ENCODE results near the gene PHEX.

The PHEX gene

DNA sequence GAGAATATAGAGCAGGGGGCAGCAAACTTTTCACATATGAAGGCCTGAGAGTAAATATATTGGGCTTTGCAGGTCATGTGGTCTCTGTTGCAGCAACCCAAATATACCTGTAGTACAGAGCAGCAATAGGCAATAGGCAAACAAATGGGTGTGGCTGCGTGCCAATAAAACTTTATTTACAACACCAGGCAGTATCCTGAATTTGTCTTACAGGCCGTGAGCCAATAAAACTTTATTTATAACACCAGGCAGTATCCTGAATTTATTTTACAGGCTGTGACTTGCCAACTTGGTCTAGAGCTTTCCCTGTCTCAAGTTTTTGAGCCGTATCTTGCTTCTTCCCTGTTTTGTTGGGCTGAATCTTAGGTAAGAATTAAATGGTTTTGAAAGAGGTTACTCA, 118.2 kb downstream of the PHEX start:
- no peak for DNase-seq (ENCODE audit: low spot score)

DNA sequence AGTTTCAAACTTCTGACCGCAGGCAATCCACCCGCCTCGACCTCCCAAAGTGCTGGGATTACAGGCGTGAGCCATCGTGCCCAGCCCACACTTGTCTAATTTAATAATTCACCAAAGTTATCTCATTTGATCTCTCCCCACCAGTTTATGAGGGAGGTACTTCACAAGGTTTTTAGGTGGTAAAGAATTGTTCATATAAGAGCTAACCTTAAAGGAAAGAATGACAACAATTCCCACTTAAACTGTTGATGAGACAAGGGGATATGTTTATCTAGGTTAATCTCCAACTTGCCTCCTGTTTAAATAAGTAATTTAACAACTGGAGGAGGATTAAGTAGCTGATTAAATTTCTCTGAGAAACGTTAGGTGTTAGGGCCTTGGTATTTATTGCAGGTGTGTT, 123.0 kb downstream of the PHEX start:
- no peak for DNase-seq (ENCODE audit: low spot score)

DNA sequence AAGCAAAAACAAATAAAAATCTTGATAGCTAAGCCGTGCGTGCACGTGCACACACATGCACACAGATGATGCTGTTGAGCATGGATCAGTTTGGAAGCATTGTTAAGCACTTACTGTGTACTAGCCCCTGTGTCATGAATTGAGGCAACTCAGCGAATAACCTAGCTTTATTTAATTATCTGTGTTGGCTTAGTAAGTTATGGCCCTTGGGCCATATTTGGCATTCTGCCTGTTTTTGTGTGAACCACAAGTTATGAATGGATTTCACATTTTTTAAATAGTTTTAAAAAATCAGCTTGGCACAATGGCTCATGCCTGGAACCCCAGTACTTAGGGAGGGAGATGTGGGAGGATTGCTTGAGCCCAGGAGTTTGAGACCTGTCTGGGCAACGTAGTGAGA, 126.9 kb downstream of the PHEX start:
- no peak for DNase-seq (ENCODE audit: low spot score)

DNA sequence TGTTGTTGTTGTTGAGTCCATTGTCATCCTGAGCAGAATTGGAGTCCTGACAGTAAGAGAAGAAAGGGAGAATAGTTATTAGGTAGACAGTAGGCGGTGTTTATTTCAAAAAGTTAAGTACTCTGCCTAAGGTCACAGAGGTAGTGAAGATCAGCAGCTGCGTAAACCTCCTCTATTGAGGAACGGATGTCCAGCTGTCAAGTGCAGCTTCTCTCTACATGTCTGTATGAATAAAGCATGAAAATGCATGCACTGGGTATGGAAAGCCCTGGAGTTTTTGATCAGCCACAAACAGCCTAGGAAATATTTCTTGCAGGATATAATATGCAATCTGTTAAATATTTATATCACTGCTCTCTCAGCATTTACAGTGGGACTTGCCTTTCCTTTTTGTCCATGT, 131.2 kb downstream of the PHEX start:
- no peak for DNase-seq (ENCODE audit: low spot score)

DNA sequence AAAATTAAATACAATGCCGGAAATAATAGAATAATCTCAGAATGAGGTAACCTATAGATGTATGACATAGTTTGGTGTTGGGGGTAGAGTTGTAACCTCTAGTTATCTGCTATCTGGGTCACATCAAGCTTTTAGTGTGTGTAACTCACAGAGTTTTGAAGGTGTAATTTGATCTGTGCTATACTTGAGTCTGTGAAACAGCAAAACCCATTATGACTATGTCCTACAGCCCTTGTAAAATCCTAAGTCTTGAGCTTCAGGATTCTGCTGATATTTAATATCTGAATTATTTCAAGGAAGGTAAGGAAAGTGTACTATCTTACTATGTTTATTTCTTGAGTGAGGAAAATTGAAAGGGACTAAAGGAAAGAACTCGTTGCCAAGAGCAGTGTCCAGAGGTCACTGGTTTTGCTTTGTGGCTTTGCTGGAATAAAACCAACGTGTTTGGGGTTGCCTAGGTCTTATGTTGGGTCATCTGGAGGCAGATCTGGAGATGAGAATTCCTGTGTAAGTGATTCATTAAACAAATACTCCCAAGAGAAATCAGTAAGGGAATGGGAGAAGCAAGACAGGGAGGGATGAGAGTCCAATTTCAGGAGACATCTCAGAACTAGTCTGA, 132.8 kb downstream of the PHEX start:
- no peak for DNase-seq (ENCODE audit: low spot score)

DNA sequence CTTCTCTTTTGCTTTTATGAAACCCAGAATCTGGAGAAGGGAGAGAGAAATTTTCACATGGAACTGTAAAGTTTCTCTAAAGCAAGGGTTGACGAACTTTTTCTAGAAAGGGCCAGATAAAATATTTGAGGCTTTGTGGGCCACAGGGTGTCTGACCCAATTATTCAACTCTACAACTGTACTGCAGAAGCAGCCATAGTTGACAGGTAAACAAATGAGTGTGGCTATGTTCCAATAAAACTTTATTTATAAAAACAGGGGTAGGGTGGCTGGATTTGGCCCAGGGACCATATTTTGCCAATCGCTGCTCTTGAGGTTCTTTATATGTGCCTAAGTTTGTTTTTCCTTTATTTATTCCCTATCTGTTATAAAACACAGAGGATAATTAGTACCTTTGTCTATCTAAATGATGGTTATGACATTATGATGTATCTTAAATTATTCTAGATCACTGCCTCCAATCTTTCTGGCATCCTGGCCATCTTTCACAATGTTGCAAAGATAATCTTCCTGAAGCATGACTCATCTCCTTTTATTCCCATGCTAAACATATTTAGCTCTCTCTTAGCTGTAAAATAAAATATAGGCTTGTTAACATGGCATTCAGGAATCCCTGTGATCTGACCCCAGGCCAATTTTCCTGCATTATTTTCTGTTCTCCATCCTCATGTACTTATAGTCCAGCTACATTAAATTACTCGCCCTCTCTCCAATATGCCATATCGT, 133.8 kb downstream of the PHEX start:
- no peak for DNase-seq (ENCODE audit: low spot score)

DNA sequence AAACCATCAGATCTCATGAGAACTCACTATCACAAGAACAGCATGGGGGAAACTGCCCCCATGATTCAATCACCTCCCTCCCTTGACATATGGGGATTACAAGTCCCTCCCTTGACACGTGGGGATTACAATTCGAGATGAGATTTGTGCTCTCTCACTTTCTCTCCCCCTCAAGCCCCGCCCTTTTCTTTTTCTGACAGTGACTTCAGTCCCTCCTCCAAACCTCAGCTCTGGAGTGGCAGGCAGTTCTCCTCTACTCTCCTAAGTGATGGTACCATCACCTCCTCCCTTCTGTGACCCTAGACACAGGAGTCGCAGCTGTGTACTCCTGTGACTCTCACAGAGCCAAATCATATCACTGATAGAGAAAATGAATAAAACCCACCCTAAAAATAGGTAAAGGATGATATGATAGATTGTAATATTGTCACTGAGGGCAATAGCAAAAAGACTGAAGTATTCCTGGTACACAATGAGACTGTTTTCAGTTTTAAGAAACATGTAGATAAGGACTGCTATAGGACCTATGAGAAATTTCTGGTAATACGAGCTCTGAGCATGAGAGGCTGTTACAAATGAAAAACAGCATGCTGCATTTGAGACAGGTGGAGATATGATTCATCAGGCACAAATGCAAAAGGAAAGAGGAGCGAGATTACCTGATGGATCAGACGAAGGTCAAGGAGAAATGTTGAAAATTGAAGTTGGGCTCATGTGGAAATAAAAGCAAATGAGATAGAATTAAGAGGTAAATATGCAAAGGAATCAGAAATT, 139.3 kb downstream of the PHEX start:
- DNase-seq (ENCODE audit: low spot score), result no peak

DNA sequence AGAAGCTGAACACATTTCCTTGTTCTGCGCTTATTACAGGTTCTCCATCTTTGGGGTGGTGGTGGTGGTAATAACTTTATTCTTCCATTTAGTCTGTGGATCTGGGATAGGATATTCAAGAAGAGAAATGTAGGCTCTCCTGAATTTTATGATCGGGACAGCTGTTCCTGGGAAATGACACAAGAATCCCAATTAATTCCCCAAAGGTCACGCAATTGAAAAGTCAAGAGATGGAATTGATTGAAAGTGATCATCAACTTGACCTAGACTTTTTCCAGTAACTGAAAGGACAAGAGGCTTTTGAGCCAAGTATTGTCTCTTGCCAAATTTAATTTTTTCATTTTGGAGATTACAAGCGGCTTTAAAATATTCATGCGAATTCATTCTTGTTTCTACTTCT, 141.8 kb downstream of the PHEX start:
- no peak for DNase-seq (ENCODE audit: low spot score)

DNA sequence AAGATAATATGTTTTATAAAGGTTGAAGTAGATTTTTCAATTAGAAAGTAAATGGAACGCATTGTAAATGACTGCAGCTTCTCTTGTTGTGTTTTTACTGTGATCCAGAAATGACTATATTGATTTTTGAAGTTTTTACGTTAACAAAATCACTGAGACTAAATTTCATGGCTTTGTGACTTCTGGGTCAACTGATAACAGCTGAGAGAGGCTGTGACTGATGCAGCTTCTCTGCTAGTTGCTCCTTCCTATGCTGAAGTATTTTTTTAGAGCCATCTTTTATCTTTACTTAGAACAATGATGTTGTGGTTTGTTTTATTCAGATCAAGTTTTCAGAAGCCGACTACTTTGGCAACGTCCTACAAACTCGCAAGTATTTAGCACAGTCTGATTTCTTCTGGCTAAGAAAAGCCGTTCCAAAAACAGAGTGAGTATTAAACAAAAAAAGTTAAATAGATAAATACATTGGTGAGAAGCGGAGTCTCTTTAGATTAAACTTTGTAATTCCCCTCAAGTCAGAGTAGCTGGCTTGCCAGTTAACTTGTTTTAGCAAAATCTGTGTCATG, 145.9 kb downstream of the PHEX start:
- DNase-seq (ENCODE audit: low spot score), result no peak

DNA sequence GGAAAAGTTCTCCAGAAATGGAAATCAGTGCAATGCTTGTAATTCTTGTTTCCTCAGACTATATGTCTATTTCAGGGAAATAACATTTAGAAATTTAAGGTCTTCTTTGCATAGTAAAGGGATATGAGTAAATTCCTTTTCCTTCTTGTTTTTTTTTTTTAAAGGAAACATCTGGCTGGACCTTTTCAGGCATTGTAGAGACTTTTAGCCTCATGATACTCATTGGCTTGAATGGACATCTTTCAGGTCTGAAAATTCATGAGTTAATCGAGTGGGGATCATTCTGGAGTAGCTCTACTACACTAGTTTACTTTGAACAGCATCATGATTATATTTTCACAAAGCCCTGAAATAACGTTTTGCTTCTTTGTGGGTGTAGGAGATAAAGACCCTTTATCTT, 152.0 kb downstream of the PHEX start:
- DNase-seq (ENCODE audit: low spot score), result no peak

DNA sequence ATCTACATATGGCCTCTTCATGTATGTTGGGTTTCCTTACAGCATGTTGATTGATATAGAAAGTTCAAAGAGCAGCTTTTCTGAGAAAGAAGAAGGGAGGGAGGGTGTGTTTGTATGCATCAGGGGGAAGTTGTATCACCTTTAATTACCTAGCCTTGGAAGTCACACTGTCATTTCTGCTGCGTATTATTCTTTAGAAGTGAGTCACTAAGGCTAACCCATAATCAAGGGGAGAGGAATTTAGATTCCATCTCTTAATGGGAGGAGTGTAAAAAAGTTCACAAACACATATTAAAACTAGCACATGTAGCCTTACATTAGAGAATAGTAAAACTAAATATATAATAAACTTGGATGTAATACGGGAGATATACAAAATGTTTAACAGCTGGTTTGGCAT, 154.0 kb downstream of the PHEX start:
- DNase-seq (ENCODE audit: low spot score), result no peak

DNA sequence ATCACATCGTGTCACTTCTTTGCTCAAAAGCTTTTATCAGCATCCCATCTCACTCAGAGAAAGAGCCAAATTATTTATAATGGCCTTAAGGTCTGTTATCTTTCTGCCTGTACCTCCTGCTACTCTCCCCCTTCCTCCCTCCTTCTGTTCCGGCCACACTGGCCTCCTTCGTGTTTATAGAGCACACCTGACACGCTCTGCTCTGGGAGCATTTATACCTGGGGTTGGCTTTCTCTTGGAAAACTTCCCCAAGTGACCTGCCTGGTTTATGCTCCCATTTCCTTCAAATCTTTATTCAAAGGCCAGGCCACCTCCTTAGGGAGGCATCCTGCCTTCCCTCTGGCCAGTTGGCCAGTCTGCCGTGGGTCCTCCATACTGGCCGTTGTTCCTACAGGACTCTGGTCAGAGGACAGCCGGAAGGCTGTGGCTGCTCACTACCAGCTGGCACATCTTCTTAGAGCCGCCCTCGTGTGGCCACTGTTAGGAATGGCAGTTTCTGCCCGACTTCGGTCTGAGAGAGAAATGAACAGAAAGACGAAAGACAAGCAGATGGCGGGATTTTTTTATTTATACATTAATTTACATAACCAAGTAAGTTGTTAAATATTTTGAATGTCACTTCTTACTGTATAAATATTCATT, 160.4 kb downstream of the PHEX start:
- peak; percentile 68 for DNase-seq (ENCODE audit: low spot score)

DNA sequence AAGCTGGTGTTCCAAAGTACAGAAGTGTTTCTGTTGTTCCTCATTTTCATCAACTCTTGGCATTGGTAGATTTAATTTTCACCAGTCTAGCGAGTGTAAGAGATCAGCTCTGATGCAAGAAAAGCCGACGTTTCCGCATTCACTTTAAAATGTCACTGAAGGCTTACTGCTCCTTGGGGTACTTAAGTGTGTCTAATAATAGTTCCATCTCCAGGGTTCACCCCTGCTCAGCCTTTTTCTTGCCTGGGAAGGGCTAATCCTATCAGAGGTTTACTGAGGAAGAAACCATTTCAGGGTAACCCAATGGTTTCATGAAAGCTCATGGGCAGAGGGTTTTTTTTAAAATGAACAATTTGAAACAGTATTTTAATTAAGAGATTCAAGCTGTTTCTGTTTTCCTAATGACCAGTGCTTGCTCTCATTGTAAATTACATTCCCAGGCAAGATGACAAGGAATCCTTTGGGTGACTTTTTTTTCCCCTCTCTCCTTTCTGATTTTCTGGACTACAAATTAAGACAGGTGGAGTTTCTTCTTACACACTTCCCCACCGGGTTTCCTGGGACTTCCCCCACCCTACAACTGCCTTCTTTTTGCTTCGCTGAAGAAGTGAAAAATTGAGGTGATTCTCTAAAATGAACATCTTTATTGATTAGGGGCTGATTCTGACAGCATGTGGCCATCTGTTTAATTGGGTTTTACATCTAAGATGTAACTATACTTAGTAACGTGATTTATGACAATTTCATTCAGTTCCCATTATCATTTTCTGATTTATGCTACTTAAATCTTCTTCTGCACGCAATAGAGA, 161.9 kb downstream of the PHEX start:
- DNase-seq (ENCODE audit: low spot score), result no peak

DNA sequence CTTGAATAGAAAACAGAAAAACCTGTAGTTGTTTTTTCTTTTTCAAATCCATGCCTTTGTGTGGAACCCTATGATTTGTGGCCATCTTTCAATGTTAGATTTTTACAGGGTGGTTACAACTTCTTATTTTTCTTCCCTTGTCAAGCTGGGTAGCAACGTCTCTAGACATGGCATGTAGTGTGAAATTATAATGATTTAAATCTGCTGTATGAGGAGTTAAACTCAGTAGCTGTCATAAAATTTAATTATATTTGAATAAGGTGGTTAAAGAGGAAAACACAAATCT, 162.5 kb downstream of the PHEX start:
- DNase-seq (ENCODE audit: low spot score), result no peak

DNA sequence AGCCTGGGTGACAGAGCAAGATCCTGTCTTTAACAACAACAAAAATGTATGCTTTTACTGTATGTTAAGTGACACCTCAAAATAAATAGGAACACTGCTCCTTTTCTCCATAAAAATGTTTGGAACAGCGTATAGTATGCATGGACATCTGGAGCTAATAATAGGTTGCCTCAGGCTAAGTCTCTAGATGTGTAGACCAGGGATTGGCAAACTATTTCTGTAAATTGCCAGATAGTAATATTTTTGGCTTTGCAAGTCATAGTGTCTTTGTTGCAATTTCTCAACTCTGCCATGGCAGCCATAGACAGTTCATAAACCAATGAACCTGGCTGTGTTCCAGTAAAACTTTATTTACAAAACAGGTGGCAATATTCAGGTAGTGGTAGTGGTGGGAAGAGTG, 164.0 kb downstream of the PHEX start:
- no peak for DNase-seq (ENCODE audit: low spot score)

DNA sequence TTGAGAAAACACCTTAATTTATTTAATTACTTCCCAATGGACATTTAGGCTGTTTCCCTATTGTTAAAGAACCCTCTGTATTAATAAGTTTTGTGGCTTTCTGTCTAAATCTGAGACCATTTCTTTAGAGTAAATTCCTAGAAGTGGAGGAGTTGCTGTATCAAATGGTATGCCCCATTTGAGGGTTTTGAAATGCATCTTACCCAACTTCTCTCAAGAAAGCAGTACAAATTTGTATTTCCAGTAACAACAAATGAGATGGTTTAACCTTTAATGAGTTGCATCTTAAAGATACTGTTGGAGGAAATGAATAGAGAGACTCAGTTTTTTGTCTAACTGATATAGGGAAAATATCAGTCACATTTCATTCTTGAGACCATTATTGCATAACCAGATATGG, 170.1 kb downstream of the PHEX start:
- no peak for DNase-seq (ENCODE audit: low spot score)

DNA sequence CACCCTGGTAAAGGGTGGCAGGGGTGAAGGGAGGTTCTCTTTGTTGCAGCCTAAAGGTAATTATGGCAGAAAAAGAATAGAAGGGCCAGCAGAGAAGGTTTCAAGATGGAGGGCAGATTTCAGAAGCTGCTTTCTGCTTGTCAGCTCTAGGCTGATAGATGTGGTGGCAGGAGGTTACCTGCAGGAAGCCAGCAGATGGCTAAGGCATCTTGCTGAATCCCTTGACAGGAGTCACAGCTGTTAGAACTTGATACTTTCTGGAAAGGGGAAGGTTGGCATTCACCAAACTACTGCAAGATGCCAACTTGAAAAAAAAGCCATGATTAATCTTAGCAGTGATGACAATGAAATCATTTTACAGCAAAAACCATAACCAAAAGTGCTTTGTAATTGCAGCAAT, 171.1 kb downstream of the PHEX start:
- DNase-seq (ENCODE audit: low spot score), result peak; percentile 4

DNA sequence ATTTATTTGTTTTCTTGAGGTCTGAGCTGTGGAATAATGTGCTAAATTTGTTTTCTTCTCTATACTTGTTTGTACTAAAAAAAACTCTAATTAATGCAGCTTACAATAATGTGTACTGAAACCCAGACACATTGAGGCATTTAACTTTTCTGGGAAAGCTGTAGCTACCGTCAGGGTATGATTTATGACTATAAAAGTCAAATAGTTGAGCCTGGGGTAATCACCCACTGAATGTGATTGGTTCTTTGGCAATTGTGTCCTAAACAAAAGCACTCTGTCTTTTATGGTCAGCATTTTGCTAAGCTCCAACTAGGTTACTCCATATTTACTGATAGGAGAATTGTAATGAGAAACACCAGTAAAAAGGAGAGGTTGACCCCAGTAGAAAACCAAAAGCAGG, 174.7 kb downstream of the PHEX start:
- DNase-seq (ENCODE audit: low spot score), result no peak

DNA sequence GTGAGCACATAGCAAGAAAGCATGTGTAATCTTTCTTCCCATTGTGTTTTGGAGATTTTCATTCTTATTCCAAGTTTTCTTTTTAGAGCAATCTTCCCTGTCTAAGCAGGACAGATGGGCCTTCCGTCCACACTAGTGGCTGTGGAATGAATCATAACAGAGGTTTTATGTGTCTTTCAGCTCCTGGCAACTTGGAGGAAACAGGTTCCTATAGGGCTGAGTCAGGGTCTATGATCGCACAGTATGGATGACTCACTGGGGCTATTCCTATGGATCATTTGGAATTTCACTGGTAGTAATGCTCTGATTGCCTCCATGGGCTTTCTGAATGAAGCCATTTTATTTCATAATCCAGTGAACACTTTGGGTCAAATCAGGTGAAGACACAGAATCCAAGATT, 188.8 kb downstream of the PHEX start:
- no peak for DNase-seq (ENCODE audit: low spot score)

DNA sequence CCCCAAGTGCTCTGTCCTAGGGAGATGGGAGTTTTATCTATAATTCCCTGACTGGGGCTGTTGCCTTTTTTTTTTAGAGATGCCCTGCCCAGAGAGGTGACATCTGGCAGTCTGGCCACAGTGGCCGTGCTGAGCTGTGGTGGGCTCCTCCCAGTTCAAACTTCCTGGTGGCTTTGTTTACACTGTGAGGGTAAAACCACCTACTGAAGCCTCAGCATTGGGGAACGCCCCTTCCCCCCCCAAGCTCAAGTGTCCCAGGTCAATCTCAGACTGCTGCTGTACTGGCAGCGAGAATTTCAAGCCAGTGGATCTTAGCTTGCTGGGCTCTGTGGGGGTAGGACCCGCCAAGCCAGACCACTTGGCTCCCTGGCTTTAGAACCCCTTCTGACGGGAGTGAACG, 202.3 kb downstream of the PHEX start:
- DNase-seq (ENCODE audit: low spot score), result no peak

DNA sequence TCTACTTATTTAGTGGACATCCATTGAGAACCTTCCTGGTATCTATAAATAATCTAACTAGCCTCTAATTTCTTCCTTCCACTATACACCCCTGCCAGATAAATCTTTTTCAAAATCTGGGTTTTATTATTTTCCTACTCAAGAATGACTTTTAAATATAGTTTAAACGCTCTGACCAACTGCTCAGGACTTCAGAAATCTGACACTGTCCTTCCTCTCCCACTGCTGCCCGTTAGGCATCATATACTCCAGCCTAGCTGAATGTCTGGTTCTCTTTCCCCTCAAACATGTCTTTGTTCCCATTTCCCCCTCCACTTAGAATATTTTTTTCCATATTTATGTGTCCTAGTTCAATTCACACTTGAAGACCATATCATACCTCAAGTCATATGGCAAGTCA, 205.4 kb downstream of the PHEX start:
- no peak for DNase-seq (ENCODE audit: low spot score)

DNA sequence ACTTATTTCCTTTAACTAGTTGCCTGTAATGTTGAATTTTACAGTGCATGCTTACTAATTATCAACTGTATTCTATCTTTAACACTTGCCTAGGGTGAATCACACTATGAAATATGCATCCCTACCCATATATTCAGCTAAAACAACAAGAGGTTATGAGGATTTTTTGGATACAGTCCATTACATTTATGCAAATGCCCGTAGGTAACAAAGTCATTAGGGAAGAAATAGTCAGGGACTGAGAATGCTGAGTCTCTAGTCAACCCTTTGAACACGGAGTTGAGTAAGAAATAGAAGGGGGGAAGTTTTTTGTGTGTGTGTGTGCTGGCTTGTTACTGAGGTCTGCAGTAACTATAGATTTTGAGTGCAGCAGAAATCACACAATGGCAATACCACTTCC, 214.5 kb downstream of the PHEX start:
- no peak for DNase-seq (ENCODE audit: low spot score)
